ENCODE measurements around the gene RIPOR3. TPM values are rescaled to one million over a fixed set of nuclear protein-coding genes. Genes with fewer than 3 reads are reported as not detected.

Gene RIPOR3
- total and polyA plus RNA-seq, 9 of the 15 experiments (the other 6 are each of a cell fraction or from before 2014, with no cell fraction given): 3.3 to 62.7 (median 21.4) TPM

DNA sequence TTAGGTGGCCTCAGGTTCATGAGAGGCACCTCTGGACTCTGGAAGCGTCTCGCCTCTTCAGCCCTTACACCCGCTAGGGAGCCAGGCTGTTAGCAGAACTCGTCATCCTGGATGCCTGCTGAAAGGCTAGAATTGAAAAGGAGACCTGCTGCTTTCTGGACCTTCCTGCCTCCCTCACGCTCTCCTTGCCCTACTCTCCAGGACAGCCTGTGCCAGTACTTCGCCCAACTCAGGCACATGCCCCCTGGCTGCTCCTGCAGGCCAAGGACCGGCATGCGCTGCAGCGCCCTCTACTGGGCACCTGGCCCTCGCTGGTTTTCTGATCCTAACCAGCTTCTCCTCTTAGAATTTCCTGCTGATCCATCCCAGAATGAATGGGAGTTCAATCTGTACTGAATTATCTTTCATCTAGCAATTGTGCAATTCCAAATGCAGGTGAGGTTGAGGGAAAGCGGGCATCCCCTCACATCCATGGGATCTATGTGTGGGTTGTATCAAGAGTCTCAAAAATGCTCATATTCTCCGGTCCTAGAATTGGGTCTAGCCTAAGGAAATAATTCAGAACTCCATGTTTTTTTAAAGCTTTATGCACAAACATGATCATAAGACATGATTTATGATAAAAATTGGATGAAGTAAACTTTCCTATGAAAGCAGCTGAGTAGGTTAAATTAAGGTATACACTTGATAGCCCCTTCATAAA, 103.2 kb downstream of the RIPOR3 start (continued):
- TF ChIP-seq, protein P1, sequence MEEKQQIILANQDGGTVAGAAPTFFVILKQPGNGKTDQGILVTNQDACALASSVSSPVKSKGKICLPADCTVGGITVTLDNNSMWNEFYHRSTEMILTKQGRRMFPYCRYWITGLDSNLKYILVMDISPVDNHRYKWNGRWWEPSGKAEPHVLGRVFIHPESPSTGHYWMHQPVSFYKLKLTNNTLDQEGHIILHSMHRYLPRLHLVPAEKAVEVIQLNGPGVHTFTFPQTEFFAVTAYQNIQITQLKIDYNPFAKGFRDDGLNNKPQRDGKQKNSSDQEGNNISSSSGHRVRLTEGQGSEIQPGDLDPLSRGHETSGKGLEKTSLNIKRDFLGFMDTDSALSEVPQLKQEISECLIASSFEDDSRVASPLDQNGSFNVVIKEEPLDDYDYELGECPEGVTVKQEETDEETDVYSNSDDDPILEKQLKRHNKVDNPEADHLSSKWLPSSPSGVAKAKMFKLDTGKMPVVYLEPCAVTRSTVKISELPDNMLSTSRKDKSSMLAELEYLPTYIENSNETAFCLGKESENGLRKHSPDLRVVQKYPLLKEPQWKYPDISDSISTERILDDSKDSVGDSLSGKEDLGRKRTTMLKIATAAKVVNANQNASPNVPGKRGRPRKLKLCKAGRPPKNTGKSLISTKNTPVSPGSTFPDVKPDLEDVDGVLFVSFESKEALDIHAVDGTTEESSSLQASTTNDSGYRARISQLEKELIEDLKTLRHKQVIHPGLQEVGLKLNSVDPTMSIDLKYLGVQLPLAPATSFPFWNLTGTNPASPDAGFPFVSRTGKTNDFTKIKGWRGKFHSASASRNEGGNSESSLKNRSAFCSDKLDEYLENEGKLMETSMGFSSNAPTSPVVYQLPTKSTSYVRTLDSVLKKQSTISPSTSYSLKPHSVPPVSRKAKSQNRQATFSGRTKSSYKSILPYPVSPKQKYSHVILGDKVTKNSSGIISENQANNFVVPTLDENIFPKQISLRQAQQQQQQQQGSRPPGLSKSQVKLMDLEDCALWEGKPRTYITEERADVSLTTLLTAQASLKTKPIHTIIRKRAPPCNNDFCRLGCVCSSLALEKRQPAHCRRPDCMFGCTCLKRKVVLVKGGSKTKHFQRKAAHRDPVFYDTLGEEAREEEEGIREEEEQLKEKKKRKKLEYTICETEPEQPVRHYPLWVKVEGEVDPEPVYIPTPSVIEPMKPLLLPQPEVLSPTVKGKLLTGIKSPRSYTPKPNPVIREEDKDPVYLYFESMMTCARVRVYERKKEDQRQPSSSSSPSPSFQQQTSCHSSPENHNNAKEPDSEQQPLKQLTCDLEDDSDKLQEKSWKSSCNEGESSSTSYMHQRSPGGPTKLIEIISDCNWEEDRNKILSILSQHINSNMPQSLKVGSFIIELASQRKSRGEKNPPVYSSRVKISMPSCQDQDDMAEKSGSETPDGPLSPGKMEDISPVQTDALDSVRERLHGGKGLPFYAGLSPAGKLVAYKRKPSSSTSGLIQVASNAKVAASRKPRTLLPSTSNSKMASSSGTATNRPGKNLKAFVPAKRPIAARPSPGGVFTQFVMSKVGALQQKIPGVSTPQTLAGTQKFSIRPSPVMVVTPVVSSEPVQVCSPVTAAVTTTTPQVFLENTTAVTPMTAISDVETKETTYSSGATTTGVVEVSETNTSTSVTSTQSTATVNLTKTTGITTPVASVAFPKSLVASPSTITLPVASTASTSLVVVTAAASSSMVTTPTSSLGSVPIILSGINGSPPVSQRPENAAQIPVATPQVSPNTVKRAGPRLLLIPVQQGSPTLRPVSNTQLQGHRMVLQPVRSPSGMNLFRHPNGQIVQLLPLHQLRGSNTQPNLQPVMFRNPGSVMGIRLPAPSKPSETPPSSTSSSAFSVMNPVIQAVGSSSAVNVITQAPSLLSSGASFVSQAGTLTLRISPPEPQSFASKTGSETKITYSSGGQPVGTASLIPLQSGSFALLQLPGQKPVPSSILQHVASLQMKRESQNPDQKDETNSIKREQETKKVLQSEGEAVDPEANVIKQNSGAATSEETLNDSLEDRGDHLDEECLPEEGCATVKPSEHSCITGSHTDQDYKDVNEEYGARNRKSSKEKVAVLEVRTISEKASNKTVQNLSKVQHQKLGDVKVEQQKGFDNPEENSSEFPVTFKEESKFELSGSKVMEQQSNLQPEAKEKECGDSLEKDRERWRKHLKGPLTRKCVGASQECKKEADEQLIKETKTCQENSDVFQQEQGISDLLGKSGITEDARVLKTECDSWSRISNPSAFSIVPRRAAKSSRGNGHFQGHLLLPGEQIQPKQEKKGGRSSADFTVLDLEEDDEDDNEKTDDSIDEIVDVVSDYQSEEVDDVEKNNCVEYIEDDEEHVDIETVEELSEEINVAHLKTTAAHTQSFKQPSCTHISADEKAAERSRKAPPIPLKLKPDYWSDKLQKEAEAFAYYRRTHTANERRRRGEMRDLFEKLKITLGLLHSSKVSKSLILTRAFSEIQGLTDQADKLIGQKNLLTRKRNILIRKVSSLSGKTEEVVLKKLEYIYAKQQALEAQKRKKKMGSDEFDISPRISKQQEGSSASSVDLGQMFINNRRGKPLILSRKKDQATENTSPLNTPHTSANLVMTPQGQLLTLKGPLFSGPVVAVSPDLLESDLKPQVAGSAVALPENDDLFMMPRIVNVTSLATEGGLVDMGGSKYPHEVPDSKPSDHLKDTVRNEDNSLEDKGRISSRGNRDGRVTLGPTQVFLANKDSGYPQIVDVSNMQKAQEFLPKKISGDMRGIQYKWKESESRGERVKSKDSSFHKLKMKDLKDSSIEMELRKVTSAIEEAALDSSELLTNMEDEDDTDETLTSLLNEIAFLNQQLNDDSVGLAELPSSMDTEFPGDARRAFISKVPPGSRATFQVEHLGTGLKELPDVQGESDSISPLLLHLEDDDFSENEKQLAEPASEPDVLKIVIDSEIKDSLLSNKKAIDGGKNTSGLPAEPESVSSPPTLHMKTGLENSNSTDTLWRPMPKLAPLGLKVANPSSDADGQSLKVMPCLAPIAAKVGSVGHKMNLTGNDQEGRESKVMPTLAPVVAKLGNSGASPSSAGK (IDR thresholded peaks at IDR 0.05): peak; percentile 49; the same call in 1 of the 2 replicates
- TF ChIP-seq ASH1L (IDR thresholded peaks at IDR 0.05; ENCODE audit: borderline replicate concordance, low read depth, partially characterized antibody) (no peak), BRD4 (IDR thresholded peaks at IDR 0.05) (no peak), MYNN (IDR thresholded peaks at IDR 0.05) (0 out of 2 replicates have a peak, but pooled peaks have one; percentile 62), MYNN (CRISPR knock-in tag; IDR thresholded peaks at IDR 0.05) (no peak)
- TF ChIP-seq, protein P2, sequence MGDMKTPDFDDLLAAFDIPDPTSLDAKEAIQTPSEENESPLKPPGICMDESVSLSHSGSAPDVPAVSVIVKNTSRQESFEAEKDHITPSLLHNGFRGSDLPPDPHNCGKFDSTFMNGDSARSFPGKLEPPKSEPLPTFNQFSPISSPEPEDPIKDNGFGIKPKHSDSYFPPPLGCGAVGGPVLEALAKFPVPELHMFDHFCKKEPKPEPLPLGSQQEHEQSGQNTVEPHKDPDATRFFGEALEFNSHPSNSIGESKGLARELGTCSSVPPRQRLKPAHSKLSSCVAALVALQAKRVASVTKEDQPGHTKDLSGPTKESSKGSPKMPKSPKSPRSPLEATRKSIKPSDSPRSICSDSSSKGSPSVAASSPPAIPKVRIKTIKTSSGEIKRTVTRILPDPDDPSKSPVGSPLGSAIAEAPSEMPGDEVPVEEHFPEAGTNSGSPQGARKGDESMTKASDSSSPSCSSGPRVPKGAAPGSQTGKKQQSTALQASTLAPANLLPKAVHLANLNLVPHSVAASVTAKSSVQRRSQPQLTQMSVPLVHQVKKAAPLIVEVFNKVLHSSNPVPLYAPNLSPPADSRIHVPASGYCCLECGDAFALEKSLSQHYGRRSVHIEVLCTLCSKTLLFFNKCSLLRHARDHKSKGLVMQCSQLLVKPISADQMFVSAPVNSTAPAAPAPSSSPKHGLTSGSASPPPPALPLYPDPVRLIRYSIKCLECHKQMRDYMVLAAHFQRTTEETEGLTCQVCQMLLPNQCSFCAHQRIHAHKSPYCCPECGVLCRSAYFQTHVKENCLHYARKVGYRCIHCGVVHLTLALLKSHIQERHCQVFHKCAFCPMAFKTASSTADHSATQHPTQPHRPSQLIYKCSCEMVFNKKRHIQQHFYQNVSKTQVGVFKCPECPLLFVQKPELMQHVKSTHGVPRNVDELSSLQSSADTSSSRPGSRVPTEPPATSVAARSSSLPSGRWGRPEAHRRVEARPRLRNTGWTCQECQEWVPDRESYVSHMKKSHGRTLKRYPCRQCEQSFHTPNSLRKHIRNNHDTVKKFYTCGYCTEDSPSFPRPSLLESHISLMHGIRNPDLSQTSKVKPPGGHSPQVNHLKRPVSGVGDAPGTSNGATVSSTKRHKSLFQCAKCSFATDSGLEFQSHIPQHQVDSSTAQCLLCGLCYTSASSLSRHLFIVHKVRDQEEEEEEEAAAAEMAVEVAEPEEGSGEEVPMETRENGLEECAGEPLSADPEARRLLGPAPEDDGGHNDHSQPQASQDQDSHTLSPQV (IDR thresholded peaks at IDR 0.05): 0 out of 2 replicates have a peak, but pooled peaks have one; percentile 31
- TF ChIP-seq, protein P3, sequence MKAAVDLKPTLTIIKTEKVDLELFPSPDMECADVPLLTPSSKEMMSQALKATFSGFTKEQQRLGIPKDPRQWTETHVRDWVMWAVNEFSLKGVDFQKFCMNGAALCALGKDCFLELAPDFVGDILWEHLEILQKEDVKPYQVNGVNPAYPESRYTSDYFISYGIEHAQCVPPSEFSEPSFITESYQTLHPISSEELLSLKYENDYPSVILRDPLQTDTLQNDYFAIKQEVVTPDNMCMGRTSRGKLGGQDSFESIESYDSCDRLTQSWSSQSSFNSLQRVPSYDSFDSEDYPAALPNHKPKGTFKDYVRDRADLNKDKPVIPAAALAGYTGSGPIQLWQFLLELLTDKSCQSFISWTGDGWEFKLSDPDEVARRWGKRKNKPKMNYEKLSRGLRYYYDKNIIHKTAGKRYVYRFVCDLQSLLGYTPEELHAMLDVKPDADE (conservative IDR thresholded peaks at IDR 0.05; ENCODE audit: control insufficient read depth, low read depth, low read length): 0 out of 2 replicates have a peak, but pooled peaks have one; percentile 33

Measured in K562 (cell line).